Measurements from ENCODE around the gene CPNE2. TPM values are rescaled to one million over a fixed set of nuclear protein-coding genes. Genes with fewer than 3 reads are reported as not detected.
"Not testable (repeated sequence)": the region's sequence is repeated elsewhere in the genome, so short reads cannot be mapped to it uniquely, and the experiment has no call there.

CPNE2 gene
- total RNA-seq, 4 donors from 2014 or later = 18.0 to 38.7 (median 27.8) TPM

GRCh38 chr16:57061084-57061905 lies 31.1 kb upstream of the CPNE2 start:
- ATAC-seq = peak; percentile 91
- Histone ChIP-seq H3K27ac (peak overlapping the region in 3 of 4 donors; percentile 67 to 81 (median 73)), H3K36me3 (peaks cover 0 to 27% of the 10 kb centered on the region in 2 donors), H3K4me1 (peaks cover 0 to 14% (median 12%) of the 10 kb centered on the region in 3 donors), H3K27me3 (no peaks in the 10 kb centered on the region), H3K4me3 (no peak overlapping the region), H3K9me3 (no peaks in the 10 kb centered on the region)
- peak; percentile 40 for TF ChIP-seq POLR2AphosphoS5 (IDR thresholded peaks at IDR 0.05)
- TF ChIP-seq POLR2A (IDR thresholded peaks at IDR 0.05) = no peak
- WGBS, 2 donors (ENCODE audit: low coverage in 1 of 2) = 20 to 70% methylated on average over 1 to 2 of the region's 11 CpGs

DNA sequence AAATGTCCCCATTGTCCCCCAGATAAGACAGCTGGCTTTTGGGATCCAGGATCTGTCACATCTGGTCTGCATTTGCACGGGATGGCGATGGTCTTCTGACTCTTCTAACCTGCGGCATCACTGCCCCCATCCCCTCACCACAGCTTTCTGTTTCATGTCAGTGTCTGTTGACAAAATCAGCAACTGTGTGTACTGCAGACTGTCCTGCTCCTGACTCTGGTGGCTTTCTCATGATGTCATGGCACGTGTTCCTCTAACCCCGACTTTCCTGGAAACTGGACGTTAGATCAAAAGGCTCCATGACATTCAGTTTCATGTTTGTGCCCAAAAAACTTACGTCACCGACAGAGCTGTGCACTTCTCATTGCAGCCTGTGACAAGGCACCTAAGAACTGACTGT lies 30.1 kb upstream of the CPNE2 start:
- Histone ChIP-seq H3K36me3 (peaks cover 0 to 28% of the 10 kb centered on the region in 2 donors), H3K27me3 (no peaks in the 10 kb centered on the region), H3K4me1 (peaks cover 0 to 14% (median 12%) of the 10 kb centered on the region in 3 donors), H3K4me3 (no peak overlapping the region), H3K9me3 (no peaks in the 10 kb centered on the region), H3K27ac (peak overlapping the region in 2 of 4 donors; percentile 67 to 73)
- TF ChIP-seq CTCF (IDR thresholded peaks at IDR 0.05) (no peak), EP300 (IDR thresholded peaks at IDR 0.05) (no peak), POLR2A (IDR thresholded peaks at IDR 0.05) (no peak), POLR2AphosphoS5 (IDR thresholded peaks at IDR 0.05) (no peak)
- 61 to 66% methylated on average over 4 to 7 of the region's 8 CpGs for WGBS, 2 donors (ENCODE audit: low coverage in 1 of 2)
- ATAC-seq = no peak

DNA sequence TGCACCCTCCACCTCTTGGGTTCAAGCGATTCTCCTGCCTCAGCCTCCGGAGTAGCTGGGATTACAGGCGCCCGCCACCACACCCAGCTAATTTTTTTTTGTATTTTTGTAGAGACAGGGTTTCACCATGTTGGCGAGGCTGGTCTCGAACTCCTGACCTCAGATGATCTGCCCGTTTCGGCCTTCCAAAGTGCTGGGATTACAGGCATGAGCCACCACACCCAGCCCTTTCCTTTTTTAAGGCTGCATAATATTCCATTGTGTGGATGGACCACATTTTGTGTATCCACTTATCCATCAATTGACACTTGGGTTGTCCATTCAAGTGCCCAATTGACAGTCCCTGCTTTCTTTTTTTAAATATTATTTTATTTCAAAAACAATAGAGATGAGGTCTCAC lies 29.2 kb upstream of the CPNE2 start:
- not testable (repeated sequence) for H3K27me3 ChIP-seq, H3K27ac ChIP-seq, H3K9me3 ChIP-seq, H3K4me3 ChIP-seq, ATAC-seq
- 0 to 82% methylated on average over 1 to 7 of the region's 8 CpGs for WGBS, 2 donors (ENCODE audit: low coverage in 1 of 2)
- peaks cover 0 to 29% of the 10 kb centered on the region in 2 donors for H3K36me3 ChIP-seq
- H3K4me1 ChIP-seq = peaks cover 0 to 14% (median 12%) of the 10 kb centered on the region in 3 donors

GRCh38 chr16:57064995-57065394 lies 27.4 kb upstream of the CPNE2 start:
- 80 to 94% methylated on average over 1 to 5 of the region's 5 CpGs for WGBS, 2 donors (ENCODE audit: low coverage in 1 of 2)
- Histone ChIP-seq H3K4me3 (no peak overlapping the region), H3K9me3 (no peaks in the 10 kb centered on the region), H3K36me3 (peaks cover 0 to 20% of the 10 kb centered on the region in 2 donors), H3K4me1 (peaks cover 0 to 14% (median 12%) of the 10 kb centered on the region in 3 donors), H3K27me3 (no peaks in the 10 kb centered on the region), H3K27ac (no peak overlapping the region)
- no peak for ATAC-seq
- TF ChIP-seq EP300 (IDR thresholded peaks at IDR 0.05) (no peak), POLR2A (IDR thresholded peaks at IDR 0.05) (no peak), CTCF (IDR thresholded peaks at IDR 0.05) (no peak), POLR2AphosphoS5 (IDR thresholded peaks at IDR 0.05) (no peak)

- peaks cover 0 to 2% (median 2%) of the 10 kb centered on the region in 3 donors for H3K4me1 ChIP-seq
- no peaks in the 10 kb centered on the region for H3K9me3 ChIP-seq
- TF ChIP-seq CTCF (IDR thresholded peaks at IDR 0.05) = no peak
- ATAC-seq = no peak
- H3K36me3 ChIP-seq = peaks cover 0 to 20% of the 10 kb centered on the region in 2 donors
- 89 to 90% methylated on average over 2 to 3 of the region's 4 CpGs for WGBS, 2 donors (ENCODE audit: low coverage in 1 of 2)
- H3K27ac ChIP-seq = no peak overlapping the region
- H3K27me3 ChIP-seq = no peaks in the 10 kb centered on the region
- H3K4me3 ChIP-seq = no peak overlapping the region
Observed at GRCh38 chr16:57066625-57067024, 25.8 kb upstream of the CPNE2 start.

DNA sequence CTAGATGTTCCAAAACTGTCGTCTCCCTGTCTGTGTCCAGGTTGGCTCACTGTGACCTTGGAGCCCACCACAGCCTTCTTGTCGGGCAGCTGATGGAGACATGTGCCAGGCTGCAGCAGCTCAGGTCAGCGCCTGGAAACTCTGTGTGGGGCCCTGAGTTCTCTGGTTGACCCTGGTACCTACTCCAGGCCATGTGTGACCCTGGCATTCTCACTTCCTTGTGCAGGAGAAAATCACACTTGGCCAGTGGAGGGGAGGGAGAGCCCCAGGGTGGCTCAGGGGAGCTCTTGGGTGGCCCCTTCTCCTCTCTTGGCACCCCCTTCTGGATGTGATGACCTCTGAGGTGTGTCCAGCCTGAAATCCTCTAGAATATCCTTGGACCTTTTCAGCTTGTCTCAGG lies 25.0 kb upstream of the CPNE2 start:
- no peak for ATAC-seq
- TF ChIP-seq POLR2A (IDR thresholded peaks at IDR 0.05) (no peak), CTCF (IDR thresholded peaks at IDR 0.05) (no peak), POLR2AphosphoS5 (IDR thresholded peaks at IDR 0.05) (no peak)
- Histone ChIP-seq H3K4me1 (no peaks in the 10 kb centered on the region), H3K36me3 (peaks cover 0 to 25% of the 10 kb centered on the region in 2 donors), H3K27me3 (no peaks in the 10 kb centered on the region), H3K27ac (no peak overlapping the region), H3K9me3 (no peaks in the 10 kb centered on the region), H3K4me3 (no peak overlapping the region)
- WGBS, 2 donors (ENCODE audit: low coverage in 1 of 2) = 84 to 100% methylated on average over 1 to 3 of the region's 3 CpGs
